Measurements from ENCODE around the gene GSTM5.

DNA sequence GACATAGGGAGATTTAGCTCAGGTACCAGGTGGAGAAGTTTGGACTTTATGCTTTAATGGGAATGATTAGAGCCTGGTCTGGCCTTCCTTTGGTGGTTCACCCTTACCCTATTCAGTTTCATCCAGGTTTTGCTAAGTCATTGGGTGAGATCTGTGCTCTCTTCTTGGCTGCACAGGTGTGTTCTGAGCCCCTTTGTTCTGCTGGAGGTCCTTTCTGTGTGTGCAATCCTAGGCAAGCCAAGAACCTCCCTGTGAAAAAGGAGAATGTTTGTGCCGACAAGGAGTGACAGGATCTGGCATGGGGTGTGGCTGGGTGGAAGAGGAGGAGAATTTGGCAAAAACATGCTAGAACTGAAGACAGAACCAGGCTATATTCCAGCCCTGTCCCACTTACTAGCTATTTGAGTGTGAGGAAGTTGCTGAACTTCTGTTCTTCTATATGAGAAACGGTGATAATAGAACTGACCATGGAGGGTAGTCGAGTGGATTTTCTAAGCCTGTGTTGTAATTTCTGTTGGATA lies 4.6 kb downstream of the GSTM5 start:
- TF ChIP-seq, protein P1, sequence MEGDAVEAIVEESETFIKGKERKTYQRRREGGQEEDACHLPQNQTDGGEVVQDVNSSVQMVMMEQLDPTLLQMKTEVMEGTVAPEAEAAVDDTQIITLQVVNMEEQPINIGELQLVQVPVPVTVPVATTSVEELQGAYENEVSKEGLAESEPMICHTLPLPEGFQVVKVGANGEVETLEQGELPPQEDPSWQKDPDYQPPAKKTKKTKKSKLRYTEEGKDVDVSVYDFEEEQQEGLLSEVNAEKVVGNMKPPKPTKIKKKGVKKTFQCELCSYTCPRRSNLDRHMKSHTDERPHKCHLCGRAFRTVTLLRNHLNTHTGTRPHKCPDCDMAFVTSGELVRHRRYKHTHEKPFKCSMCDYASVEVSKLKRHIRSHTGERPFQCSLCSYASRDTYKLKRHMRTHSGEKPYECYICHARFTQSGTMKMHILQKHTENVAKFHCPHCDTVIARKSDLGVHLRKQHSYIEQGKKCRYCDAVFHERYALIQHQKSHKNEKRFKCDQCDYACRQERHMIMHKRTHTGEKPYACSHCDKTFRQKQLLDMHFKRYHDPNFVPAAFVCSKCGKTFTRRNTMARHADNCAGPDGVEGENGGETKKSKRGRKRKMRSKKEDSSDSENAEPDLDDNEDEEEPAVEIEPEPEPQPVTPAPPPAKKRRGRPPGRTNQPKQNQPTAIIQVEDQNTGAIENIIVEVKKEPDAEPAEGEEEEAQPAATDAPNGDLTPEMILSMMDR (conservative IDR thresholded peaks at IDR 0.05; ENCODE audit: low read length) = no peak
- TF ChIP-seq EZH2phosphoT487 (IDR thresholded peaks at IDR 0.05; ENCODE audit: borderline replicate concordance, low read depth, low read length) = no peak

Data from OCI-LY7 (cell line).